SHP77 treated with DMSO at 0.1 percent for 48 hours (cell line): Measurements from ENCODE around the gene RFWD3.
"Not testable (repeated sequence)": the region's sequence is repeated elsewhere in the genome, so short reads cannot be mapped to it uniquely, and the experiment has no call there.

Source experiments
- DNase-seq: peaks from one replicate; lab custom pipeline; 2025; lab: John Stamatoyannopoulos, UW

RFWD3 gene, protein sequence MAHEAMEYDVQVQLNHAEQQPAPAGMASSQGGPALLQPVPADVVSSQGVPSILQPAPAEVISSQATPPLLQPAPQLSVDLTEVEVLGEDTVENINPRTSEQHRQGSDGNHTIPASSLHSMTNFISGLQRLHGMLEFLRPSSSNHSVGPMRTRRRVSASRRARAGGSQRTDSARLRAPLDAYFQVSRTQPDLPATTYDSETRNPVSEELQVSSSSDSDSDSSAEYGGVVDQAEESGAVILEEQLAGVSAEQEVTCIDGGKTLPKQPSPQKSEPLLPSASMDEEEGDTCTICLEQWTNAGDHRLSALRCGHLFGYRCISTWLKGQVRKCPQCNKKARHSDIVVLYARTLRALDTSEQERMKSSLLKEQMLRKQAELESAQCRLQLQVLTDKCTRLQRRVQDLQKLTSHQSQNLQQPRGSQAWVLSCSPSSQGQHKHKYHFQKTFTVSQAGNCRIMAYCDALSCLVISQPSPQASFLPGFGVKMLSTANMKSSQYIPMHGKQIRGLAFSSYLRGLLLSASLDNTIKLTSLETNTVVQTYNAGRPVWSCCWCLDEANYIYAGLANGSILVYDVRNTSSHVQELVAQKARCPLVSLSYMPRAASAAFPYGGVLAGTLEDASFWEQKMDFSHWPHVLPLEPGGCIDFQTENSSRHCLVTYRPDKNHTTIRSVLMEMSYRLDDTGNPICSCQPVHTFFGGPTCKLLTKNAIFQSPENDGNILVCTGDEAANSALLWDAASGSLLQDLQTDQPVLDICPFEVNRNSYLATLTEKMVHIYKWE

DNA sequence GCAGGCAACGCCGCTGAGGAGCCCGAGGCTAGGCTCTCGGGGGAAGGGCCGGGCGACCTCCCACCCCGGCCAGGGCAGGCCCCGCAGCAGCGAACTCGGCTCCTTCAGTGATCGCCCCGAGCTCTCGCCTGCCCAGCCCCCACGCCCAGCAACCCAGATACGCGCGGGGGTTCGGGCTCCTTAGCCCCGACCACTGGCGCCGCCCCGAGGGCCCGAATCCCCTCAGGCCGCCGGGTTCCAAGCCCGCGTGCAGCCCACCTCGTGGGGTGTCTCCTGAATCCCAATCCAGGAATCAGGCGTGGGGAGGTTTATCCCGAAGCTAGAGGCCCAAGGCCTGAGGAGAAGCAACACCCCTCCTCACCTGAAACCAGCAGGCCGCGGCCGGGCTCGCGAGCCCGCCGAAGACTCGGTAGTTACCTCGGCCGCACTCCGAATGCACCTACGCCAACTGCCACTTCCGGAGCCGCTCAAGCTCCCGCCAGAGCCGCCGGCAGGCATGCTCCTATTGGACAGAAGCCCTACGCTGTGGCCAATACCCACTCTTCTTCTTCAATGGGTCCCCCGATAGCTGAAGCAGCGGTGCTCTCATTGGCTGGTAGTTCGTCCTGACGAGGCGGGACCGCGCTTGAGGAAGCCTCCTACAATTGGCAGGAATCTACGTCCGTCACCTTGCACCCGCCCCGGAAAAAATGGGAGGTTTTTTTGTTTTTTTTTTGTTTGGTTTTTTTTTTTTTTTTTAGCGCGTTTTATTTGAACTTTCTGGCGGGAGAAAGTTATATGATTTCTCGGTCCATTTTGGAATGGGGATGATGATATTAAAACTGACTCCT is at the start of gene RFWD3:
Gene RFWD3 (minus strand): TSS at position 453 of the 830 bp plus-strand sequence. CDS start 5,428 bp downstream, outside the sequence.
- peak; percentile 99 for DNase-seq

- DNase-seq: no peak
These were observed 49.7 kb upstream of the RFWD3 start for GRCh38 chr16:74716355-74716754.

DNA sequence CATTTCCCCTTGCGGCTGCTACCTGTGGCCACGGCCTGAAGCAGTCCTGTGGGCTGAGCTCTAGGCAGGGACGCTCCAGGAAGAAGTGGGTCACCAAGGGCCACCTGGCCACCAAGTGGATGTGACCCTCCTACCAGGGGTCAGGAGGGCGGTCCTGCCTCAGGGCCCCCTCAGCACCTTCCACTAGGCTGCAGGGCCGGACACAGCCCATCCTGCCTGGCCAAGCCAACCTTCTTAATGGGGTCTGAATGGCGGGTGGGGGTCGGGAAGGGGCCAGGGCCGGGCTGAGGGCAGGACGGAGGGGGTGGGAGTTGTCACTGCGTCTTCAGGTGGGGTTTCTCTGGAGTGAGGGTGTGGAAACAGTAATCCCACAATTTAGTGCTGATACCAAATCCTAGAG is 47.2 kb upstream of the RFWD3 start:
- no peak for DNase-seq

DNA sequence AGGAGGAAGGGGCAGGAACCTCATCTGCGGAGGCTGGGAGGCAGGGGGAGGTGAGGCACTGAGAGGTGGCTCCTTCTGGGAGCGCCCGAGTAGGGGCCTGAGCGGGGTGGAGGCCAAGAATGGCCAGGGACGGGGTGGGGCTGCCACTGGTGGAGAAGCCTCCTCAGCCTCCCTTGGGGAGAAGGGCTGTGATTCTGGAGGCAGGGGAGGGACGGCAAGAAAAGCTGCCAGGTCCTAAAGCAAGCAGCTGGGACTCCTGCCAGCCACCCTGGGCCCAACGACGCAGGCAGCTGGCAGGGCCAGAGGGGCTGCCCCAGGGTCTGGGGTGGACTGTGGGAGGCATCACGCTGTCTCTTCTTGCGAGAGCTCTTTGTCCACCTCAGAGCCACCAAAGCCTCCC is 46.6 kb upstream of the RFWD3 start:
- DNase-seq: no peak

- no peak for DNase-seq
These were observed 45.3 kb upstream of the RFWD3 start for GRCh38 chr16:74711938-74712337.

- DNase-seq: no peak
These were observed 43.7 kb upstream of the RFWD3 start for GRCh38 chr16:74710401-74710800.

DNA sequence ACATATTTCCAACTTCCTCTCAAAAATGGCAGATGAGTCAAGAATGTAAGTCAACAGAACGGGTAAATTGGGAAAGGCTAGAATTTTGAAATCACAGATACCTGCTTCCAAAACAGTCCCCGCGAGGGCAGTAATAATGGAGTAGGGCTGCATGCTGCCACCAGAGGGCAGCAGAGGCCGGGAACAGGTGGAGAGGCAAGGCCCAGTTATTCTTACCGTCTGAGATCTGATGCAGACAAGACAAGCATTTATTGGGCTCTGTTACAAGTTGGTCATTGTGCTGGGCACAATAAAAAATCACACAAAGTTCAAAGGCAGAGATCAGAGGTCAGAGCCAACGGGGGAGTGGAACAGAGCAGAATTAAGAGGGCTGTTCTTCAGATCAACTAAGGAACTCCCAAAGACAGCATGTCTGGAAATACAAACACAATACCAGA is 42.8 kb upstream of the RFWD3 start:
- DNase-seq: peak; percentile 53

DNA sequence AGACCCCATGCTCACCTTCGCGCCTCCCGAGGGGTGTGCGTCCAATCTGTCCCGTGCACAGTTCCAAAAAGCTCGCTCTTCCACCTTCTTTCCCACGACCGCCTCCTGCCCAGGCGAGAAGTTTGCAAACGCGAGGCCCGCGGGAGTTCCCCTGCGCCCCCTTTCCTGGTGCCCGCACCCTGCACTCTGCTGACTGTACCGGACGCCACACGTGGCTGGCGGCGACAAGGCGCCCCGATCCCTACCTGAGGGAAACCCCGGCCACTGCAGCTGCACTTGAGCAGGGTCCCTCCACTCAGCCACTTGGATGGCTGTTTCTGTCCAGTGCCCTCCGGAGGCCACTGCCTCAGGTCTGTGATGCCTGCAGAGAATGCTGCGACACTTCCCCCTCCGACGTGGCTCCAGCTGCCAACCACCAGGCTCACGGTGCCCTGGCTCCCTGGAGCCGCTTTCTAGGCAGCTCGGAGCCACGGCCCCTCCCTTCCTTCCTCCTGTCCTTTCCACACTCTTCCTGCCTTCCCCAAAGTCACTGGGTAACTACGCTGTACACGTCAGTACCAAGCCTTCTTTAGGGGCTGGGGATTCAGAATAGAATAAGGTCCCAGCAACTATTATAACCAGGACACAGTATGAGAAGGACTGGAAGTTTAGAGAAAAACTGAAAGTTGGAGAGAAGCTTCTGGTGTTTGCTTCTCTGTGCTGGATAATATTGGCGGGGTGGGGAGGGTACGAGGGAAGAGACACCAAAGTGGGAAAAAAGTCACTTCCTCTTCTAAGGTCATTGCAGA is 34.0 kb upstream of the RFWD3 start, which contains the start of gene MLKL:
Gene MLKL (minus strand): TSS at position 425 of the 788 bp plus-strand sequence. CDS start 5,105 bp downstream, outside the sequence.
- DNase-seq: peak; percentile 64

- DNase-seq: no peak
These were observed 33.4 kb upstream of the RFWD3 start for GRCh38 chr16:74700116-74700437.

- DNase-seq: no peak
These were observed 33.0 kb upstream of the RFWD3 start for GRCh38 chr16:74699666-74700065.

DNA sequence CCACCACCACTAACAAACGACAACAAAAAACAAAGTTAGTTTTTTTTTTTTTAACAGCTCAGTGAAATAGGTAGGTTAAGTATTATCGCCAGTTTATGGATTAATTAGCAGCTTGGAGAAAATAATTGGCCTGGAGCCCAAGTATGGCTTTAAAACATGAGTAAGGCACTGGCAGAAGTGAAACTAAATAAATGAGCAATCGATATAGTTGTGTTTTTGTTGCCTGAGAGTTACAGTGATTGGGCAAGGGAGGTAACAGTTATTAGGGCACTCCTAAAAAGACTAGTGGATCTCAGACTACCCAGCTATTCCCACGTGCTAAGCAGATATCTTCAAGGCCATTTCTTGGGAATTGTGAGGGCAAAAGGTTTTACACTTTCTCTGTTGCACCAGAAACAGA is 31.5 kb upstream of the RFWD3 start:
- DNase-seq: no peak

- DNase-seq: peak; percentile 95
These were observed 29.1 kb upstream of the RFWD3 start for GRCh38 chr16:74695450-74696422.

- no peak for DNase-seq
These were observed 24.6 kb upstream of the RFWD3 start for GRCh38 chr16:74691093-74691855.

DNA sequence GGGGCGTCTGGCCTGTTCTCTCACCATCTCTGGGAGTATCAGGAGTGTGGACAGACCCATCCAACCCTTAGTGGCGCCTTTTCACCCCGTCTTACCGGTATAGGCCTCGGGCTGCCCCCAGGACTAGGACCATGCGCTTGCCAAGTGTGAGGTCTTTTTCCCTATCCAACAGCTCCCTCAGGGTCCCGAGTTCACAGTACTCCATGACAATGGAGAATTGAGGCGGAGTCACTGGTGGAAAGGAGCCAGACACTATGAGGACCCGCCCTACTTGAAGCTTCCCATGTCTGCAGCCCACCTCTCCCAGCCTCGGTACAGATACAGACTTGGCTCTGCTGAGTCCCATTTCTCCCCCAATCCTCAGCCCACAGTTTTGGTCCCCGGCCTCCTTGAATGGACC is 15.9 kb upstream of the RFWD3 start:
- no peak for DNase-seq

- no peak for DNase-seq
These were observed 14.0 kb upstream of the RFWD3 start for GRCh38 chr16:74680681-74681080.

DNA sequence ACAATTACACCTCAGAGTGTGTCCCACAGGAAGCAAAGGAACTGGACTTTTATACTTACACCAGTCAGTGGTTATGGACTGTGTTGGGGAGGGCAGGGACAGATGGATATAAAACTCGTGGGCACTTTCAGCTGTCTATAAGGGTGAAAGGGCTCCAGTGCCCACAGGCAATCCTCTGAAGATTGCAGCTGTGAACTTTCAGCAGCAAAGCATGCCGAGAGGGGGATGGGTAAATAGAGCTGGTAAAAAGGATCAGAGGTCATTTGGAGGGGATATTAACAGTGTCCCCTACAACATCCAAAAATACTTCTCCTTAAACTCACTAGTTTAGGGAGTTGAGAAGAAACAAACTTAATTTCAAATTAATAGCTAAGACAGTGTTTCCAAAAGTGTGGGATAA is 13.3 kb upstream of the RFWD3 start:
- DNase-seq: no peak

DNA sequence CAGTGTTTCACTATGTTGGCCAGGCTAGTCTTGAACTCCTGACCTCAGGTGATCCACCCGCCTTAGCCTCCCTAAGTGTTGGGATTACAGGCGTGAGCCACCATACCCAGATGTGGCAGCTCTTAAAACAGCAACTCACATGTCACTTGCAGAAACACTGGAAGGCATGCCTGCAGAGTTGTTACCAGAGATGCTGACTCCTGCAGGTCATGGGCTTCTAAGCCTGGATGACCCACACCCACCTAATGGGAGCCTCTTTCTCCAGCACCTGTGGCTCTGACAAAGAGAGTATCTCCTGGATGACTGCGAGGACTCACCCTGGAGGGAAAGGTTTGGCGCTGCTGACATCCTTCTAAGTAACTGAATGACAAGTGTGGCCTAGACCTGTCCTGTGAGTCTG is 11.2 kb upstream of the RFWD3 start:
- no peak for DNase-seq

GRCh38 chr16:74673876-74674275 is 7.2 kb upstream of the RFWD3 start:
- DNase-seq: no peak

DNA sequence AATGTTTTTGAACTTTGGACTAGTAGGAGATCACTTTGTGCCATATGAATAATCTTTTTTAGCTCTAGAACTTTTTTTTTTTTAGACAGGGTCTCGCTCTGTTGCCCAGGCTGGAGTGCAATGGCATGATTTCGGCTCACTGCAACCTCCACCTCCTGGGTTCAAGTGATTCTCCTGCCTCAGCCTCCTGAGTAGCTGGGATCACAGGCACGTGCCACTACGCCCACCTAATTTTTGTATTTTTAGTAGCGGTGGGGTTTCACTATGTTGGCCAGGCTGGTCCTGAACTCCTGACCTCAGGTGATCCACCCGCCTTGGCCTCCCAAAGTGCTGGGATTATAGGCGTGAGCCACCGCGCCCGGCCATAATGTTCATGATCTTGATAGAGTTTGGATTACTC is 2.2 kb upstream of the RFWD3 start:
- not testable (repeated sequence) for DNase-seq
